Activated B cell treated with CpG ODN at 0.5 μM for 24 hours (primary cell): ENCODE data around the gene ZNF768. TPM values are rescaled to one million over a fixed set of nuclear protein-coding genes. Genes with fewer than 3 reads are reported as not detected.

Experiments used
- ATAC-seq: fragments of 200-7000 bp; cut with Tn5 transposase; one replicate; pipeline ENCODE4 v1.10.0; 2021; ENCODE audit warnings: low read depth, mild to moderate bottlenecking, moderate library complexity
- CTCF ChIA-PET: fragments of 350-600 bp; sonication (Branson Sonifier 250); formaldehyde crosslinking; loops from one replicate; lab custom pipeline; 2021; ENCODE audit warnings: antibody characterized with exemption; lab: Charles Lee
- POLR2A ChIA-PET: fragments of 350-600 bp; sonication (Branson Sonifier 250); formaldehyde crosslinking; loops from one replicate; lab custom pipeline; 2021; ENCODE audit warnings: antibody characterized with exemption; lab: Charles Lee
- DNase-seq: peaks from one replicate; pipeline ENCODE4 v3.0.0; 2022
- H3K27ac Mint-ChIP-seq: one replicate; pipeline ENCODE4 v1.8.0; 2020; ENCODE audit warnings: mixed read lengths
- H3K27me3 Mint-ChIP-seq: one replicate; pipeline ENCODE4 v1.8.0; 2021; ENCODE audit warnings: mixed read lengths
- H3K36me3 Mint-ChIP-seq: one replicate; pipeline ENCODE4 v1.8.0; 2021; ENCODE audit warnings: low read depth, mixed read lengths
- H3K4me1 Mint-ChIP-seq: one replicate; pipeline ENCODE4 v1.8.0; 2021; ENCODE audit warnings: mixed read lengths
- H3K4me3 Mint-ChIP-seq: one replicate; pipeline ENCODE4 v1.8.0; 2020; ENCODE audit warnings: mild to moderate bottlenecking, mixed read lengths
- H3K9me3 Mint-ChIP-seq: one replicate; pipeline ENCODE4 v1.8.0; 2020; ENCODE audit warnings: mixed read lengths
- CTCF ChIP-seq: fragments of 200-600 bp; IDR thresholded peaks from one replicate; pipeline ENCODE4 v1.8.0; 2022; ENCODE audit warnings: antibody characterized with exemption, mild to moderate bottlenecking
- intact Hi-C: fragments of 100-400 bp; cut with micrococcal nuclease; formaldehyde crosslinking; loops from one replicate; pipeline ENCODE4 v1.15.1; 2024
- total RNA-seq: library from RNA; stranded (reverse); gene quantifications from 2 replicates; pipeline ENCODE4 v1.2.3, GENCODE V29; 2022

ZNF768 gene
- total RNA-seq, 1 donor from 2014 or later, result 30.7 TPM

GRCh38 chr16:30552956-30553355 lies 26.6 kb upstream of the ZNF768 start:
- ATAC-seq (no peak), DNase-seq (no peak)
- H3K36me3 Mint-ChIP-seq, result peaks cover 31% of the 10 kb centered on the region
- no peaks in the 10 kb centered on the region for H3K9me3 Mint-ChIP-seq
- TF ChIP-seq CTCF, result no peak
- H3K4me3 Mint-ChIP-seq, result no peak overlapping the region
- H3K27me3 Mint-ChIP-seq, result no peaks in the 10 kb centered on the region
- intact Hi-C loops, result loop anchor here (10.0 kb wide), 1 partner anchor 372 kb away; the partner anchor contains the start of gene FBXL19
- H3K4me1 Mint-ChIP-seq, result peaks cover 22% of the 10 kb centered on the region
- no peak overlapping the region for H3K27ac Mint-ChIP-seq
- ChIA-PET POLR2A (interaction anchor here (1.1 kb wide), 1 partner anchor 17 kb away, joined by 3 read pairs; no protein-coding TSS in a partner anchor), CTCF (no interaction called here)

- CTCF ChIA-PET, result interaction anchor here (1.4 kb wide), 1 partner anchor 10 kb away, joined by 3 read pairs; no protein-coding TSS in a partner anchor
- DNase-seq, result no peak
- TF ChIP-seq CTCF, result no peak
- H3K27me3 Mint-ChIP-seq, result no peaks in the 10 kb centered on the region
- no peak overlapping the region for H3K4me3 Mint-ChIP-seq
- POLR2A ChIA-PET, result no interaction called here
- peak overlapping the region; percentile 11 for H3K27ac Mint-ChIP-seq
- no peak for ATAC-seq
- H3K9me3 Mint-ChIP-seq, result no peaks in the 10 kb centered on the region
- intact Hi-C loops, result loop anchor here (10.0 kb wide), 1 partner anchor 373 kb away; the partner anchor contains the start of gene FBXL19
- peaks cover 31% of the 10 kb centered on the region for H3K36me3 Mint-ChIP-seq
- H3K4me1 Mint-ChIP-seq, result peaks cover 16% of the 10 kb centered on the region
These were observed 25.4 kb upstream of the ZNF768 start for GRCh38 chr16:30551781-30552180.

- ChIA-PET POLR2A (interaction anchor here (0.7 to 1.9 kb wide), 3 partner anchors 14 to 142 kb away, joined by 3 to 7 read pairs (median 3); partner anchors contain the start of gene ZNF747), CTCF (no interaction called here)
- Mint-ChIP-seq H3K27me3 (no peaks in the 10 kb centered on the region), H3K27ac (no peak overlapping the region), H3K9me3 (no peaks in the 10 kb centered on the region), H3K36me3 (peaks cover 8% of the 10 kb centered on the region), H3K4me1 (peaks cover 8% of the 10 kb centered on the region), H3K4me3 (no peak overlapping the region)
- ATAC-seq (no peak), DNase-seq (no peak)
- TF ChIP-seq CTCF, result no peak
- intact Hi-C loops, result no loop called here
These were observed 22.3 kb upstream of the ZNF768 start for GRCh38 chr16:30548416-30549253.

GRCh38 chr16:30546115-30546514 lies 19.7 kb upstream of the ZNF768 start:
- Mint-ChIP-seq H3K27me3 (no peaks in the 10 kb centered on the region), H3K4me3 (no peak overlapping the region), H3K36me3 (no peaks in the 10 kb centered on the region), H3K27ac (no peak overlapping the region), H3K4me1 (no peaks in the 10 kb centered on the region), H3K9me3 (no peaks in the 10 kb centered on the region)
- POLR2A ChIA-PET, result no interaction called here
- CTCF ChIA-PET, result no interaction called here
- ATAC-seq (no peak), DNase-seq (no peak)
- no peak for TF ChIP-seq CTCF
- intact Hi-C loops, result no loop called here

GRCh38 chr16:30543067-30543466 lies 16.7 kb upstream of the ZNF768 start:
- ATAC-seq (no peak), DNase-seq (no peak)
- ChIA-PET POLR2A (interaction anchor here (1.2 kb wide), 1 partner anchor 14 kb away, joined by 4 read pairs; the partner anchor contains the start of gene ZNF764), CTCF (no interaction called here)
- peaks cover 6% of the 10 kb centered on the region for H3K4me1 Mint-ChIP-seq
- intact Hi-C loops, result no loop called here
- no peaks in the 10 kb centered on the region for H3K9me3 Mint-ChIP-seq
- no peak overlapping the region for H3K4me3 Mint-ChIP-seq
- no peak for TF ChIP-seq CTCF
- no peaks in the 10 kb centered on the region for H3K27me3 Mint-ChIP-seq
- no peak overlapping the region for H3K27ac Mint-ChIP-seq
- H3K36me3 Mint-ChIP-seq, result no peaks in the 10 kb centered on the region
